Measurements from ENCODE around the gene CCDC92.

The CCDC92 gene

DNA sequence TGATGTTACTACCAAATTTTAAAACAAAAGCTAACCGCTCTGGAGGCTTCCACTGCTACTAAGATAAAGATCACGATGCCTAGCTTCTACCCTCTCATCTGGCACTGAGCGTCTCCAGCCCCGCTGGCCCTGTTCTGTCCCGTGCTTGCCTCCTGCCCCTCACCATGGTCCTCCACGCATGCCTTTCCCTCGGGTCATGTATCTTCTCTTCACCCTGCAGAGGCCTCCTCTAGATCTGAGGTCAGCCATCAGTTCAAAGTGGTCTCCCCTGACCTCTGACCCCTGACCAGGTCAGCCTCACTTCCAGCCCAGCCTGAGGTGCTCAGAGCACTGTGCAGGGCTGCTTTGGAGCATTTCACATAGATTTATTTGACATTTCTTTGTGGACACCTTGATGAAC is 28.7 kb upstream of the CCDC92 start:
- no peak overlapping the region for H3K4me3 ChIP-seq (ENCODE audit: low read length)
- no peak for DNase-seq (ENCODE audit: low read depth)
- TF ChIP-seq CTCF (conservative IDR thresholded peaks at IDR 0.05; ENCODE audit: low read length): no peak

DNA sequence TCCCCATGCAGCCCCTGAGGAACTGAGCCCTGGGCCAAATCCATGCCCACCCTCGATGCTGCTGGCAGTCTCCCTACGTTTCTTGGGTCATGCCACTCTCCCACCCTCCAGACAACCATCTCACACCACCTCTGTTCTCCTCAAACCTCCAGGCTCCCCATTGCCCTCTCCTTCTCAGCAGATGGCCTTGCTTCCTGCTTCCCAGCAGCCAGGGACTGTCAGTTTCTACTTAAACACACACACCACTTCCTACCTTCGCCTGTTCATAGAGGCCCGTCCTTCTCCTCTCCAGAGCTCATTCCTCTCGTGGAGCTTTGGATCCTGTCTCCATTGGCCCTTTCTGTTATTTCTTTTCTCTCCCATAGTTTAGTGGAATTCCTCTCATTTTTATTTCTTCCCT is 27.5 kb upstream of the CCDC92 start:
- no peak overlapping the region for H3K4me3 ChIP-seq (ENCODE audit: low read length)
- TF ChIP-seq CTCF (conservative IDR thresholded peaks at IDR 0.05; ENCODE audit: low read length): no peak
- no peak for DNase-seq (ENCODE audit: low read depth)

- no peak overlapping the region for H3K4me3 ChIP-seq (ENCODE audit: low read length)
- DNase-seq (ENCODE audit: low read depth): peak; percentile 21
- TF ChIP-seq CTCF (conservative IDR thresholded peaks at IDR 0.05; ENCODE audit: low read length): no peak
These were observed 26.3 kb upstream of the CCDC92 start for GRCh38 chr12:123998991-123999359.

- DNase-seq (ENCODE audit: low read depth): peak; percentile 36
- no peak overlapping the region for H3K4me3 ChIP-seq (ENCODE audit: low read length)
- TF ChIP-seq CTCF (conservative IDR thresholded peaks at IDR 0.05; ENCODE audit: low read length): no peak
These were observed 25.8 kb upstream of the CCDC92 start for GRCh38 chr12:123998344-123998990.

GRCh38 chr12:123997908-123998307 is 25.3 kb upstream of the CCDC92 start:
- TF ChIP-seq CTCF (conservative IDR thresholded peaks at IDR 0.05; ENCODE audit: low read length): no peak
- H3K4me3 ChIP-seq (ENCODE audit: low read length): no peak overlapping the region
- no peak for DNase-seq (ENCODE audit: low read depth)

GRCh38 chr12:123997033-123997822 is 24.6 kb upstream of the CCDC92 start:
- DNase-seq (ENCODE audit: low read depth): no peak
- no peak for TF ChIP-seq CTCF (conservative IDR thresholded peaks at IDR 0.05; ENCODE audit: low read length)

DNA sequence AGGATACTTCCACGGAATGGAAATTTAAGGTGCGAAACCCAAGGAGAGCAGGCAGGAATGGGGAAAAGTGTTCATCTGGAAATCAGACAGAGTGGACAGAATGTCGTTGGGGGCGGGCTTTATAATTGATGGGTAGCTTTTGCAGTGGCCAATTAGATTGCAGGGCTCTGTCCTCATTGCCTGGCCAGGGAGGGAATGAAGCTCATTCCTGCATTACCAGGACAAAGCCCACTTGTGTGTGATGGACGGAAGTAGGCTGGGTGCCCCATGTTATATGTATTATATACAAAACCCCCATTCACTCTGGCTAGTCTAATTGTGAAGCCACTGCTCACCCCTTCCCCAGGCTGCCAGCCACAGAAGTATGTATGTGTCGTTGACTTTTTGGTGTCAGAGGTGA is 23.9 kb upstream of the CCDC92 start:
- DNase-seq (ENCODE audit: low read depth): no peak
- H3K4me3 ChIP-seq (ENCODE audit: low read length): no peak overlapping the region
- TF ChIP-seq CTCF (conservative IDR thresholded peaks at IDR 0.05; ENCODE audit: low read length): no peak

More at GRCh38 chr12:123997033-123997822, 24.6 kb upstream of the CCDC92 start:
- no peak overlapping the region for H3K4me3 ChIP-seq (ENCODE audit: low read length)
